ENCODE measurements around the gene KCNQ5.

Gene KCNQ5

GRCh38 chr6:72657407-72658197, 35.7 kb downstream of the KCNQ5 start:
- Histone ChIP-seq H2BK5ac (ENCODE audit: low read depth, low read length, poor library complexity) (no peak overlapping the region), H3K4ac (ENCODE audit: low read depth, low read length) (no peak overlapping the region), H3K14ac (ENCODE audit: low read length) (no peak overlapping the region), H4K8ac (ENCODE audit: low read depth, low read length) (no peak overlapping the region), H2AK5ac (ENCODE audit: low read length) (no peak overlapping the region), H3K9me3 (ENCODE audit: insufficient read depth, low read depth, low read length) (no peaks in the 10 kb centered on the region), H3K79me2 (ENCODE audit: control insufficient read depth, insufficient read depth, low read length, poor library complexity) (no peaks in the 10 kb centered on the region), H3K79me1 (ENCODE audit: low read length) (peaks cover under 1% of the 10 kb centered on the region), H4K12ac (ENCODE audit: low read depth, low read length) (no peak overlapping the region), H3K4me1 (ENCODE audit: control insufficient read depth in 1 of 2, insufficient read depth in 2 of 2, low read length in 2 of 2) (peaks cover 0 to under 1% of the 10 kb centered on the region in 2 experiments), H2BK12ac (ENCODE audit: low read length) (no peak overlapping the region), H2BK120ac (ENCODE audit: insufficient read depth, low read length, poor library complexity) (no peak overlapping the region), H3K4me2 (ENCODE audit: low read length) (no peak overlapping the region), H3K27ac (ENCODE audit: low read depth, low read length) (no peak overlapping the region), H3K27me3 (ENCODE audit: insufficient read depth, low read length) (no peaks in the 10 kb centered on the region), H3K18ac (ENCODE audit: low read length) (no peak overlapping the region), H3K9ac (ENCODE audit: low read length) (no peak overlapping the region), H3K4me3 (ENCODE audit: low read depth, low read length) (no peak overlapping the region), H3K36me3 (ENCODE audit: control insufficient read depth in 1 of 2, insufficient read depth in 2 of 2, low read length in 2 of 2) (no peaks in the 10 kb centered on the region), H4K91ac (ENCODE audit: low read depth, low read length) (no peak overlapping the region), H2AFZ (ENCODE audit: insufficient read depth, low read length, poor library complexity) (no peak overlapping the region), H3K23ac (ENCODE audit: low read length) (no peak overlapping the region)
- no CpG with 5 or more reads among the region's 3 CpGs for WGBS (ENCODE audit: extremely low coverage, insufficient coverage, insufficient read length)
- DNase-seq, result peak in 1 of 2 donors; percentile 10

GRCh38 chr6:72659754-72660153, 37.9 kb downstream of the KCNQ5 start:
- no peak overlapping the region for H3K4me3 ChIP-seq (ENCODE audit: low read depth, low read length)
- H2AK5ac ChIP-seq (ENCODE audit: low read length), result no peak overlapping the region
- H3K79me2 ChIP-seq (ENCODE audit: control insufficient read depth, insufficient read depth, low read length, poor library complexity), result no peaks in the 10 kb centered on the region
- H3K79me1 ChIP-seq (ENCODE audit: low read length), result no peaks in the 10 kb centered on the region
- no peak overlapping the region for H3K18ac ChIP-seq (ENCODE audit: low read length)
- no peak overlapping the region for H4K8ac ChIP-seq (ENCODE audit: low read depth, low read length)
- no peak for DNase-seq
- H2BK5ac ChIP-seq (ENCODE audit: low read depth, low read length, poor library complexity), result no peak overlapping the region
- H3K27ac ChIP-seq (ENCODE audit: low read depth, low read length), result no peak overlapping the region
- H3K36me3 ChIP-seq (ENCODE audit: control insufficient read depth in 1 of 2, insufficient read depth in 2 of 2, low read length in 2 of 2), result no peaks in the 10 kb centered on the region
- H2AFZ ChIP-seq (ENCODE audit: insufficient read depth, low read length, poor library complexity), result no peak overlapping the region
- no peaks in the 10 kb centered on the region for H3K4me1 ChIP-seq (ENCODE audit: control insufficient read depth in 1 of 2, insufficient read depth in 2 of 2, low read length in 2 of 2)
- WGBS (ENCODE audit: extremely low coverage, insufficient coverage, insufficient read length), result no CpG with 5 or more reads among the region's 5 CpGs
- no peak overlapping the region for H3K9ac ChIP-seq (ENCODE audit: low read length)
- no peaks in the 10 kb centered on the region for H3K27me3 ChIP-seq (ENCODE audit: insufficient read depth, low read length)
- H3K4ac ChIP-seq (ENCODE audit: low read depth, low read length), result no peak overlapping the region
- no peak overlapping the region for H3K14ac ChIP-seq (ENCODE audit: low read length)
- no peak overlapping the region for H3K23ac ChIP-seq (ENCODE audit: low read length)
- H3K4me2 ChIP-seq (ENCODE audit: low read length), result no peak overlapping the region
- H4K91ac ChIP-seq (ENCODE audit: low read depth, low read length), result no peak overlapping the region
- no peak overlapping the region for H2BK12ac ChIP-seq (ENCODE audit: low read length)
- no peak overlapping the region for H2BK120ac ChIP-seq (ENCODE audit: insufficient read depth, low read length, poor library complexity)
- no peak overlapping the region for H4K12ac ChIP-seq (ENCODE audit: low read depth, low read length)
- H3K9me3 ChIP-seq (ENCODE audit: insufficient read depth, low read depth, low read length), result no peaks in the 10 kb centered on the region

GRCh38 chr6:72661411-72661810, 39.5 kb downstream of the KCNQ5 start:
- Histone ChIP-seq H3K4me3 (ENCODE audit: low read depth, low read length) (no peak overlapping the region), H4K91ac (ENCODE audit: low read depth, low read length) (no peak overlapping the region), H3K9ac (ENCODE audit: low read length) (no peak overlapping the region), H2AFZ (ENCODE audit: insufficient read depth, low read length, poor library complexity) (no peak overlapping the region), H2AK5ac (ENCODE audit: low read length) (no peak overlapping the region), H3K27me3 (ENCODE audit: insufficient read depth, low read length) (no peaks in the 10 kb centered on the region), H2BK12ac (ENCODE audit: low read length) (no peak overlapping the region), H2BK5ac (ENCODE audit: low read depth, low read length, poor library complexity) (no peak overlapping the region), H3K9me3 (ENCODE audit: insufficient read depth, low read depth, low read length) (no peaks in the 10 kb centered on the region), H3K36me3 (ENCODE audit: control insufficient read depth in 1 of 2, insufficient read depth in 2 of 2, low read length in 2 of 2) (no peaks in the 10 kb centered on the region), H3K4me2 (ENCODE audit: low read length) (no peak overlapping the region), H2BK120ac (ENCODE audit: insufficient read depth, low read length, poor library complexity) (no peak overlapping the region), H3K4ac (ENCODE audit: low read depth, low read length) (no peak overlapping the region), H4K12ac (ENCODE audit: low read depth, low read length) (no peak overlapping the region), H3K14ac (ENCODE audit: low read length) (no peak overlapping the region), H3K4me1 (ENCODE audit: control insufficient read depth in 1 of 2, insufficient read depth in 2 of 2, low read length in 2 of 2) (no peaks in the 10 kb centered on the region), H3K18ac (ENCODE audit: low read length) (no peak overlapping the region), H3K27ac (ENCODE audit: low read depth, low read length) (no peak overlapping the region), H4K8ac (ENCODE audit: low read depth, low read length) (no peak overlapping the region), H3K79me1 (ENCODE audit: low read length) (no peaks in the 10 kb centered on the region), H3K79me2 (ENCODE audit: control insufficient read depth, insufficient read depth, low read length, poor library complexity) (no peaks in the 10 kb centered on the region), H3K23ac (ENCODE audit: low read length) (no peak overlapping the region)
- no CpG with 5 or more reads among the region's 1 CpG for WGBS (ENCODE audit: extremely low coverage, insufficient coverage, insufficient read length)
- no peak for DNase-seq

GRCh38 chr6:72665599-72665998, 43.7 kb downstream of the KCNQ5 start:
- Histone ChIP-seq H3K79me1 (ENCODE audit: low read length) (no peaks in the 10 kb centered on the region), H3K14ac (ENCODE audit: low read length) (no peak overlapping the region), H4K12ac (ENCODE audit: low read depth, low read length) (no peak overlapping the region), H3K18ac (ENCODE audit: low read length) (no peak overlapping the region), H2BK5ac (ENCODE audit: low read depth, low read length, poor library complexity) (no peak overlapping the region), H3K36me3 (ENCODE audit: control insufficient read depth in 1 of 2, insufficient read depth in 2 of 2, low read length in 2 of 2) (no peaks in the 10 kb centered on the region), H3K9me3 (ENCODE audit: insufficient read depth, low read depth, low read length) (no peaks in the 10 kb centered on the region), H2BK12ac (ENCODE audit: low read length) (no peak overlapping the region), H3K27me3 (ENCODE audit: insufficient read depth, low read length) (no peaks in the 10 kb centered on the region), H2AFZ (ENCODE audit: insufficient read depth, low read length, poor library complexity) (no peak overlapping the region), H2BK120ac (ENCODE audit: insufficient read depth, low read length, poor library complexity) (no peak overlapping the region), H4K91ac (ENCODE audit: low read depth, low read length) (no peak overlapping the region), H3K23ac (ENCODE audit: low read length) (no peak overlapping the region), H4K8ac (ENCODE audit: low read depth, low read length) (no peak overlapping the region), H3K4me3 (ENCODE audit: low read depth, low read length) (no peak overlapping the region), H3K27ac (ENCODE audit: low read depth, low read length) (no peak overlapping the region), H3K9ac (ENCODE audit: low read length) (no peak overlapping the region), H3K79me2 (ENCODE audit: control insufficient read depth, insufficient read depth, low read length, poor library complexity) (no peaks in the 10 kb centered on the region), H3K4me1 (ENCODE audit: control insufficient read depth in 1 of 2, insufficient read depth in 2 of 2, low read length in 2 of 2) (no peaks in the 10 kb centered on the region), H2AK5ac (ENCODE audit: low read length) (no peak overlapping the region), H3K4ac (ENCODE audit: low read depth, low read length) (no peak overlapping the region), H3K4me2 (ENCODE audit: low read length) (no peak overlapping the region)
- no peak for DNase-seq
- no CpG with 5 or more reads among the region's 3 CpGs for WGBS (ENCODE audit: extremely low coverage, insufficient coverage, insufficient read length)
